GM12878 (cell line): ENCODE measurements around the gene ADARB1.

ENCODE experiments used
- CHD1 ChIP-seq: IDR thresholded peaks from 2 replicates; pipeline ENCODE4 v1.6.1; 2012; ENCODE audit warnings: low read depth, low read length, improper control_type of control experiment
- CHD2 ChIP-seq: IDR thresholded peaks from 2 replicates; pipeline ENCODE4 v1.6.1; 2011; ENCODE audit warnings: low read depth, low read length, improper control_type of control experiment, borderline replicate concordance
- CTCF ChIP-seq, 3 experiments: IDR thresholded peaks in 2 of 3; conservative IDR thresholded peaks in 1 of 3; 2 replicates each; pipeline ENCODE4 v1.5.1; 2011; ENCODE audit warnings: low read depth in 3 of 3, low read length in 3 of 3, mild to moderate bottlenecking in 3 of 3, control low read depth in 2 of 3, moderate library complexity in 2 of 3, inconsistent platforms in 1 of 3, mixed read lengths in 1 of 3; ENCODE audit not compliant: control insufficient read depth in 2 of 3, insufficient read depth in 1 of 3; ENCODE audit errors: extremely low read depth in 1 of 3
- DPF2 ChIP-seq: fragments of 450-650 bp; IDR thresholded peaks from 2 replicates; pipeline ENCODE4 v1.6.1; 2017; ENCODE audit warnings: mild to moderate bottlenecking
- E2F8 ChIP-seq: fragments of 450-650 bp; IDR thresholded peaks from 2 replicates; pipeline ENCODE4 v1.6.1; 2018; ENCODE audit warnings: mild to moderate bottlenecking, low read depth, moderate library complexity; ENCODE audit not compliant: partially characterized antibody
- EGR1 ChIP-seq, 2 experiments: IDR thresholded peaks; 1 replicate in 1 of 2; 2 replicates in 1 of 2; pipeline ENCODE4 v1.6.1; 2011 to 2012; ENCODE audit warnings: low read depth in 2 of 2, low read length in 2 of 2, borderline replicate concordance in 1 of 2, mild to moderate bottlenecking in 1 of 2, moderate library complexity in 1 of 2
- EZH2 ChIP-seq: IDR thresholded peaks from 2 replicates; pipeline ENCODE4 v1.6.1; 2012; ENCODE audit warnings: low read depth, mild to moderate bottlenecking, control low read depth, inconsistent platforms, low read length, borderline replicate concordance; ENCODE audit not compliant: control insufficient read depth
- MAX ChIP-seq: IDR thresholded peaks from 2 replicates; pipeline ENCODE4 v1.6.1; 2012; ENCODE audit warnings: low read depth, low read length, improper control_type of control experiment
- POLR2AphosphoS5 ChIP-seq: IDR thresholded peaks from 2 replicates; pipeline ENCODE4 v1.6.1; 2011; ENCODE audit warnings: mild to moderate bottlenecking, low read length, inconsistent platforms
- PRDM15 ChIP-seq: fragments of 450-650 bp; formaldehyde crosslinking; IDR thresholded peaks from 2 replicates; pipeline ENCODE4 v1.4.0; 2020; ENCODE audit warnings: mild to moderate bottlenecking, moderate library complexity
- SKIL ChIP-seq: fragments of 450-650 bp; IDR thresholded peaks from 2 replicates; pipeline ENCODE4 v1.6.1; 2017; ENCODE audit warnings: mild to moderate bottlenecking, low read depth, inconsistent platforms; ENCODE audit not compliant: poor library complexity, severe bottlenecking
- TAF1 ChIP-seq: IDR thresholded peaks from 2 replicates; pipeline ENCODE4 v1.6.1; 2011; ENCODE audit warnings: mild to moderate bottlenecking, low read depth, low read length, borderline replicate concordance
- USF2 ChIP-seq: IDR thresholded peaks from 2 replicates; pipeline ENCODE4 v1.6.1; 2011; ENCODE audit warnings: low read depth, low read length, improper control_type of control experiment, borderline replicate concordance

GRCh38 chr21:45031571-45032191 lies 42.7 kb upstream of the ADARB1 start:
- no peak for TF ChIP-seq CHD2
- TF ChIP-seq DPF2, result no peak
- TF ChIP-seq EZH2, result no peak
- no peak for TF ChIP-seq USF2
- no peak for TF ChIP-seq POLR2AphosphoS5
- no peak for TF ChIP-seq CTCF (IDR thresholded peaks at IDR 0.05 in 2 of 3, conservative IDR thresholded peaks at IDR 0.05 in 1 of 3; ENCODE audit: control insufficient read depth in 2 of 3, extremely low read depth in 1 of 3, insufficient read depth in 1 of 3, low read depth in 3 of 3, low read length in 3 of 3)
- TF ChIP-seq PRDM15 (CRISPR knock-in tag), result no peak
- TF ChIP-seq SKIL, result no peak
- no peak for TF ChIP-seq EGR1 (IDR thresholded peaks at IDR 0.05; ENCODE audit: borderline replicate concordance in 1 of 2, low read depth in 2 of 2, low read length in 2 of 2)
- TF ChIP-seq TAF1, result no peak
- no peak for TF ChIP-seq E2F8
- no peak for TF ChIP-seq MAX
- TF ChIP-seq CHD1, result no peak
